RWPE1 (cell line): ENCODE results near the gene CRELD1.

Experiments
- CTCF ChIA-PET: fragments of 350-600 bp; sonication (Branson Sonifier 250); formaldehyde crosslinking; extraction: SDS; loops from one replicate; lab custom pipeline; 2021; lab: Yijun Ruan, JAX
- POLR2A ChIA-PET: fragments of 400-600 bp; formaldehyde crosslinking; extraction: SDS; loops from one replicate; lab custom pipeline; 2020; ENCODE audit warnings: antibody characterized with exemption; ENCODE audit not compliant: low non-redundant PET; lab: Yijun Ruan, JAX
- DNase-seq: peaks from one replicate; pipeline ENCODE4 v3.0.0; 2012; ENCODE audit warnings: low spot score
- H3K27ac ChIP-seq: fragments of 450-650 bp; 2 replicates; pipeline ENCODE4 v1.5.1; 2017
- TF ChIP-seq, protein P1 (sequence below): fragments of 450-650 bp; conservative IDR thresholded peaks from 2 replicates; pipeline ENCODE4 v1.5.1; 2017; ENCODE audit warnings: low read depth, mild to moderate bottlenecking

The CRELD1 gene

DNA sequence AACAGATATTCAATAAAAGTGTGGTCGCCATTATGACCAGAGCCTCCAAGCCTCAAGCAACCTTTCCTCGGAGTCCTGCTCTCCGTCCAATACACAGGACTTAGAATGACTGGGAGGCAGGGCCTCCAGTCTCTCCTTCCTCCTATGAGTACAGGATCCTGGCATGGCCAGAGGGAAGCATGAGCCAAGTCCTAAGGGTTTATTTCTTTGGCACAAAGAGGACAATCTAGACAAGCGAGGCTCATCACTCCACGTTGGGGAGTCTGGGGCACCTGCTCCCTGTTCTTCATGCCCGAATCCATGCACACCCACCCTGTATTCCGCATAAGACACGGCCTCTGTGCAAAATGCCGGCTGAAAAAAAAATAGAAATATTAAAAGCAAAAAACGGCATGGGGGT is 11.7 kb downstream of the CRELD1 start:
- POLR2A ChIA-PET = no interaction called here
- H3K27ac ChIP-seq = peak overlapping the region; percentile 84; the same call in 1 of the 2 replicates
- DNase-seq = no peak
- TF ChIP-seq, protein P1, sequence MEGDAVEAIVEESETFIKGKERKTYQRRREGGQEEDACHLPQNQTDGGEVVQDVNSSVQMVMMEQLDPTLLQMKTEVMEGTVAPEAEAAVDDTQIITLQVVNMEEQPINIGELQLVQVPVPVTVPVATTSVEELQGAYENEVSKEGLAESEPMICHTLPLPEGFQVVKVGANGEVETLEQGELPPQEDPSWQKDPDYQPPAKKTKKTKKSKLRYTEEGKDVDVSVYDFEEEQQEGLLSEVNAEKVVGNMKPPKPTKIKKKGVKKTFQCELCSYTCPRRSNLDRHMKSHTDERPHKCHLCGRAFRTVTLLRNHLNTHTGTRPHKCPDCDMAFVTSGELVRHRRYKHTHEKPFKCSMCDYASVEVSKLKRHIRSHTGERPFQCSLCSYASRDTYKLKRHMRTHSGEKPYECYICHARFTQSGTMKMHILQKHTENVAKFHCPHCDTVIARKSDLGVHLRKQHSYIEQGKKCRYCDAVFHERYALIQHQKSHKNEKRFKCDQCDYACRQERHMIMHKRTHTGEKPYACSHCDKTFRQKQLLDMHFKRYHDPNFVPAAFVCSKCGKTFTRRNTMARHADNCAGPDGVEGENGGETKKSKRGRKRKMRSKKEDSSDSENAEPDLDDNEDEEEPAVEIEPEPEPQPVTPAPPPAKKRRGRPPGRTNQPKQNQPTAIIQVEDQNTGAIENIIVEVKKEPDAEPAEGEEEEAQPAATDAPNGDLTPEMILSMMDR = no peak
- CTCF ChIA-PET = interaction anchor here (1.5 kb wide), 1 partner anchor 31 kb away, joined by 9 read pairs; no protein-coding TSS in a partner anchor

DNA sequence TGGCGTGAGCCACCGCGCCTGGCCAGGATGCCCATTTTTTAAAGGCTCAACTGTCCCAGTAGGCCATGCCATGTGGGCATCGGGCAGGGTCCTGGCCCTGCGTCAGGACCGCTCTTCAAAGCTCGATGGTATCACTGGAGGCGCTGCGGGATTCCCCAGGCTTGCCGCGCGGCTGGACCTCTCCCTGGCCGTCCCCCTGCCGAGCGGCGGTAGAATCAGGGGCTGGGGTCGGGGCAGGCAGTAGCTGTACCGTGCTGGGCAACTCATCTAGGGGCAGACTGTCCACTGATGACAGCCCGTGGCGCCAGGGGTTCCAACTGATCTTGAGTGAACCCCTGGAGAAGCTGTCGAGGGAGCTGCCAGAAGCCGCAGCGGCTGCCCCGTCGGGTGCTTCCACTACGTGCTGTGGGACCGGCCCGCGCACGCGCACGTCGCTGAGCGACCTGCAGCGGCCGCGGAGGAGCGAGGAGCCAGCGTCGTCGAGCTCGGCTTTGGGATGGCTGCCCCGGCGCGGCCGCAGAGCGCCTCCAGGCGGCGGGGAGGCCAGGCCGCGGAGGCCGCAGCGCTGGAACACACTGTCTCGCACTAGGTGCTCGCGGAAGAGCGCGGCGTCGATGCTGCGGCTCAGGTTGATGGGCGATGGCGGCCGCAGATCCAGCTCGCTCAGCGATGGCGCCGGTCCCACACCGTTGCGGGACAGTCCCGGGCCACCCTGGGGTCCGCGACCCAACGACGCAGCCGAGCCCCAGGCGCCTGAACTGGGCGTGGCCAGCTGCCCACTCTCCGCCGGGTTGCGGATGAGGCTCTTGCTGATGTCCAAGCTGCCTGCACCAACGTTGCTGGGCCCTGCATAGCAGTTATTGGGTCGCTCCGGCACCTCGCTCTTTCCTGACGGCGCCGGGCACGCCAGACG is 12.7 kb downstream of the CRELD1 start:
- CTCF ChIA-PET = interaction anchor here (0.6 to 1.9 kb wide), 22 partner anchors 8 to 254 kb away, joined by 3 to 9 read pairs (median 4); partner anchors contain the start of genes EMC3 and RPUSD3
- TF ChIP-seq, protein P1 = peak; percentile 80
- DNase-seq = peak; percentile 65
- POLR2A ChIA-PET = interaction anchor here (0.6 to 1.0 kb wide), 4 partner anchors 13 to 292 kb away, joined by 3 to 6 read pairs (median 4); partner anchors contain the start of gene CRELD1
- peak overlapping the region; percentile 84 for H3K27ac ChIP-seq

DNA sequence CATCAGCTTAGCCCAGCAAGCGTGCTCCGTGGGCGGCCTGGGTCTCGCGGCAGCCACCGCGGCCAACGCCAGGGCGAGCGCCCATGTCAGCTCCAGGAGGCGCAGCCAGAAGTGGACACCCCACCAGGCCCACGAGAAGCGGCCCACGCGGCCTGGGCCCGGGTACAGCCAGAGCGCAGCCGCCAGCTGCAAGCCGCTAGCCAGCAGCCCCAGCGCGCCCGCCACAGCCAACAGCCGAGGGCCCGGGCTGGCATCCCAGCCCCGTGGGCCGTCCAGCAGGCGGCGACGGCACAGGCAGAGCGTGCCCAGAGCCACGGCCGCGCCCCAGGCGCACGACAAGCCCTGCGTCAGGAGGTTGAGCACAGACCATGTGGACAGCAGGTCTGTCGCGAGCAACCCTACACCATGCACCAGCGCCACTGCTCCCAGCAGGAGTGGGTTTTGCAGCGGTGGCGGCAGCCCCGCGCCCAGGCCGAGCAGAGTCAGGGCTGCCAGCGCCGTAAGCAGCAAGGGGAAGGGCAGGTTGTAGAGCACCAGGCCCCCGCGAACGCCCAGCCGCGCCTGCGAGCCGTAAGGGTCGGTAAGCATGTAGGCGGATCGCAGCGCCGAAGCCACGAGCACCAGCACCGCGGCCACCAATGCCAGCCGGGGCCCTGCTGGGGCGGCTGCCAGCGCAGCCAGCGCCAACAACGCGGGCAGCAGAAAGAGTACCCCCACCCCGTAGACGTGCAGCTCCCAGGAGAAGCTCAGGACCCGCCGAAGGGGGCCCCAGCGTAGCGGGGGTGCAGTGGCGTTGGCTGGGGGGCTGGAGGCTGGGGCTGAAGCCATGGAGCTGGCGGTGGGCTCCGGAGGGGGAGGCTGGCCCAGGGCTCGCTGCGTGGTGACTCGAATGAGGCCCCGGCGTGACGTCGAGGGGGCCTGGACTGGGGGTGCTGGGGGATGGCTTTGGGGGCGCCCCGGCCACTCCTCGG is 13.7 kb downstream of the CRELD1 start:
- TF ChIP-seq, protein P1 = peak; percentile 47; the same call in 1 of the 2 replicates
- CTCF ChIA-PET = interaction anchor here (0.6 to 1.9 kb wide), 17 partner anchors 7 to 255 kb away, joined by 3 to 9 read pairs (median 4); partner anchors contain the start of gene EMC3
- DNase-seq = peak; percentile 58

DNA sequence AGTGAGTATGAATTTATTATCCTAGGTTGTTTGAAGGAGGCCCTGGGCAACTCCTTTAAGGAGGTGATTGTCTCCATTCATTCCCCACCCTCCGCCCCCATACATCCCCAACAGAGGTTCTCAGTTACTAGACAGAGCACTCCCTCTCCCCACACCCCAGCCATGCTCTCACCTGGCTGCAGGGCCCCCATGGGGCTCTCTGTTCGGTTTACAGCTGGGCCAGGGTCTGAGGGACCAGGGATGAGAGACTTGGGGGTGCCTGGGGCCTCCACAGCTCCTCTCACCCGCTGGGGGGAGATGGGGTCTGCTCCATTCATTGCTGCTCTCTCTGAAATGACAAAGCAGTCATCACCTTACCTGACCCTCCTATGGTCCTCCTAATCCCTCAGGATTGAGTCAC is 15.0 kb downstream of the CRELD1 start:
- no peak for DNase-seq
- CTCF ChIA-PET = interaction anchor here (0.6 kb wide), 1 partner anchor 28 kb away, joined by 3 read pairs; no protein-coding TSS in a partner anchor
- POLR2A ChIA-PET = no interaction called here
- peak overlapping the region; percentile 18; the same call in 1 of the 2 replicates for H3K27ac ChIP-seq
- TF ChIP-seq, protein P1 = no peak

More for the DNA sequence above, 13.7 kb downstream of the CRELD1 start:
- POLR2A ChIA-PET = interaction anchor here (0.6 to 1.0 kb wide), 2 partner anchors 15 to 291 kb away, joined by 3 to 4 read pairs; no protein-coding TSS in a partner anchor
- H3K27ac ChIP-seq = peak overlapping the region; percentile 84

DNA sequence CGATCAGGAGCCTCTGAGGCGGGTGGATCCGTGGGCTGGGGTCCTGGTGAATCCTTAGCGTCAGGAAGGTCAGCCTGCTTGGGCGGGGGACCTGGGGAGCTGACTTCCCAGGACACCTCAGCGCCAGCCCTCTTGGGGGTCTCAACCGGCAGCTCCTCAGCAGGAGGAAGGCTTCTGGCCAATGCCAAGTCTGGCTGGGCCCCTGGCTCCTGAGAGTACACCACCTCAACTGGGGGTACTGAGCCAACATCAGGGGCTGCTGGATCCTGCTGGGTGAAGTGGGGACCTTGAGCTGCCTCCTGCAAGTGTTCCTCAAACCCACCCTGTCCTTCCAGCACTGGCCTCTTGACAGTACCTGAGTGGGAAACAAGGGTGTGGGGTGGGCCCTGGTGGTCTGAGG is 15.5 kb downstream of the CRELD1 start:
- H3K27ac ChIP-seq = peak overlapping the region; percentile 18
- CTCF ChIA-PET = interaction anchor here (0.6 kb wide), 1 partner anchor 27 kb away, joined by 3 read pairs; no protein-coding TSS in a partner anchor
- TF ChIP-seq, protein P1 = no peak
- DNase-seq = no peak
- POLR2A ChIA-PET = no interaction called here
